HG03460 (cell line): Measurements from ENCODE around the gene ADAMTSL1.

Source experiments
- ATAC-seq: cut with Tn5 transposase; IDR thresholded peaks from one replicate; pipeline ENCODE4 v1.9.1; 2021; ENCODE audit not compliant: unreplicated experiment

The ADAMTSL1 gene

DNA sequence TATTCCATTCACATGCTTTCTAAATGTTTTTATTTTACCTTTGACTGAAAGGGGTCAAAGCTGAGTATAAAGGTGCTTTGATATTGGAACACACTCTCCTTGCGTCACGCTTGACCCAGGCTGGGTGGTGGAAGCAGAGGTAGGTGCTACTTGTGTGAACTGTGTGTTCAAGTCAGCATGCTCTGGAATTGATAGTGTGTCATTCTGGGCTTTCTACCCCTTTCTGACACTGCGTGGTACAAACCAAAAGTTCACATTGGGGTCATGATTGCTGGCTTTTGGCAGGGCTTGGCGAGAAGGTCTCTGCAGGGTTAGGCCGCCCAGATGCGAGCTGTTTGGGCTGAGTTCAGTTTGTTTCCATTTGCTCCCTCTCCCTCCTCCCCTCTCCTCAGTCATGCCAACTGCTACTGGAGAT is 131.8 kb downstream of the ADAMTSL1 start:
- ATAC-seq = no peak

DNA sequence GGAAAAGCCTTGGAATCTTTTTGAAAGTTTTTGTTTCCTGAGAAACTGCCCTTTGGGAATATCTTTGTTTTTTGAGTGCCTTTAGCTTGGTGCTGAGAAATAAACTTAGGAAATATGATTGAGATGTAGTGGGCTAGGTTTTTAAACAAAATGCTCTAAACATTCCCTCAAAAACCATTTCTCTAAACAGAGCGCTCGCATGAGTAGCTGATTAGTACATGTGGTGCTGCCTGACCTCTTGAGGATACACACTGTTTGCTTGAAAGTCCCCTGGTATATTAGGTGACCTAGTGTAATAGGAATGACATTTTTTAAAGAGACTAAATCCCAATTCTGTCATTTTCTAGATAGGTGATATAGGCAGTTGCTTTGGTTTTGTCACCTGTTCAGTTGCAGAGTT is 132.3 kb downstream of the ADAMTSL1 start:
- ATAC-seq = no peak

DNA sequence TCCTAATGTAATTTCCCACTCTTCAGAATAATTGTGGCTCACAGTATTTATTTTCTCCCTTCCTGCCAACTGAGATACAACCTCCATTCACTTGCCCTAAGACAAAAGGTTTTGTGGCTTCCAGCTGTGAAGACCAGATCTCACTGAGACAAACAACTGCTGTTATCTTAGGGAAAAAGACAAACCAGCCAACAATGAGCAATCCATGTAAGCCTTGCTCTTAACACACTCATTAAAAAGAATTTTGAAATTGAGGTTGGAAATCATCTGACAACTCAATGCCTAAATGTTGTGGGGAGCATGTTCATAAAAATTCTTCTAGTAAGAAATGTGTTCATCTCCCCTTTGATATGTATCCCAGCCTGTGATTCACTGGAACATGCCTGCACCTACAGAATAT is 132.9 kb downstream of the ADAMTSL1 start:
- no peak for ATAC-seq

DNA sequence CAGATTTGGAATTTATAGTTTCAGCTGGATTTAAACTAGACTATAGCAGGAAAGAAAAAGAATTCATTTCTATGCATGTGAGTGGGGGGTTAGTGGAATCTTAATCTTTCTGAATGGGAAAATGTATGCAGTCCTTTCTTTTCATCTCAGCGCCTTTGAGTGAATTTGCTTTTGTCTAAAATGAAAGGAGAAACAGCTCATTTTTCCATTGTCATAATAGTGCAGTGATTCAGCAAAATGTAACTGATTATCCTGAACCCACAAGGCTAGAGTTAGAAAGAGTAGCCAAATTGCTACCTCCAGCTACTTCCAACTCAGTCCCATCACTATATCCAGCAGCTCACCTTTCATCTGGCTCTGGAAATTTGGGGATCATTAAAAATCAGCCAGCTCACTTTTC is 134.4 kb downstream of the ADAMTSL1 start:
- no peak for ATAC-seq

DNA sequence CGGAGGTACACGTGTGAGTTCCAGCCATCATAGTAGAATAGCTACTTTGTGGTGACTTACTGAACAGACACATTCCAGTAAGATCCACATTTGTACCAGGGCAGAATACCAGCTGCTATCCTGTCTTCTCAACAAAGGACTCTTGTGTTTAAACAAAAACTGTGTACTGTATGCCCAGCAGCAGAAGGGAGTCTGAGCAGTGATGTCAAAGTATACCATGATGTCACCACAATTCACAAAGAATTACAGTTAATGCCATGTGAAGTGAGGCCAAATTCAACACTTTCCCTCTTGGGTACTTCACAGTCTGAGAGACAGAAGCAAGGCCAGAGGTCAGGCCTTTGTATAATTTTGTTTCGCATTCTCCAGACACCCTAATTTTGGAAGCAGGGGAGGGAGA is 137.0 kb downstream of the ADAMTSL1 start:
- no peak for ATAC-seq

DNA sequence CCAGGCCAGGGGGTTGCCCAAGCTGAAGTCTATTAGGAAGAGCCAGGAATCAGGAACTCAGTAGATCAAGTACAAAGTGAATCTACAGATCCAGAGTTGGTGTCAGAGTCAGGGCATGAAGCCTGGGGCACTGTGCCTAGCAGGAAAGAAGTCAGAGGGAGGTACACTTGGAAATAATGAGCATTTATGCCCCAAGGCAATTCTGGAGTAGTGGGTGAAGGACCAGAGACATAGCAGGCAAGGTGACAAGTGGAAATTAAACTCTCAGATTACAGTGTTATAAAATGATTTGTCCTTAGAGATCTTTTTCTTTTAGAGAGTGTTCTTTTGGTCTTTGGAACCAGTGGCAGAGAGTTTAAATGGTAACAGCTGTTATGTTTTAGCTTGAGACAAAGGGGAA is 138.0 kb downstream of the ADAMTSL1 start:
- no peak for ATAC-seq

DNA sequence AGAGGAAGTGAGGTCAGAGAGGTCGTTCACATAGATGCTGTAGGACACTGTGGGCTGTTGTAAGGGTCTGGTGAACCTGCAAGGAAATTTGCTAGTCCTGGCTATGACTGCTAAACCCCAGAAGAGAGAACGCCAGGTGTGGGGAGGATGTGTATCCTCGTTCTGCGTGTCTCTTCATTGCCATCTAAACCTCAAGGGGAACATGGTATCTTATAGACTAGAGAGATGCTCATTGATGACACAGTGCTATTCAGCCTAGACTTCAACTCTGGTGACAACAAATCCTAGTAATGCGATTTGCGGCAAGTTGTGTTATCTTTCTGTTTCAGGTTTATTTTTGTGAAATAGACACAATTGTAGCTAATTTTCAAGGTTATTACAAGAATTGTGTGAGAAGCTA is 140.2 kb downstream of the ADAMTSL1 start:
- no peak for ATAC-seq

DNA sequence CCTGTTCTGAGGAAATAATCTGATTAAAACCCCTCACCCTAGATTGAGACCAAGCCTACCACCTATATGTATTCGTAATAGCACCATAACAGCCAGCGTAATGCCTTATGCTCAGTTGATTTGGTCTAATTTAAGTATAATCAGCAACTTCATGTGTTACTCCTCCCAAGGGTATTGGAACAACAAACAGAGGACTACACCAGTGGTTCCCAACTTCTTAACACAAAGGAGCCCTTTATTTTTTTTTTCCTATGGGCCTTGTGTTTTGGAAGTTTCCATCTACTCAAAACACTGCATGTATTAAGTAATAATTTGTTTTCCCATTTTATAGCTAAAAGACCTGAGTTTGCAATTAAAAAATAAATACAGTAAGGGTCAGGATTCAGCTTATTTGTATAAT is 140.7 kb downstream of the ADAMTSL1 start:
- no peak for ATAC-seq

DNA sequence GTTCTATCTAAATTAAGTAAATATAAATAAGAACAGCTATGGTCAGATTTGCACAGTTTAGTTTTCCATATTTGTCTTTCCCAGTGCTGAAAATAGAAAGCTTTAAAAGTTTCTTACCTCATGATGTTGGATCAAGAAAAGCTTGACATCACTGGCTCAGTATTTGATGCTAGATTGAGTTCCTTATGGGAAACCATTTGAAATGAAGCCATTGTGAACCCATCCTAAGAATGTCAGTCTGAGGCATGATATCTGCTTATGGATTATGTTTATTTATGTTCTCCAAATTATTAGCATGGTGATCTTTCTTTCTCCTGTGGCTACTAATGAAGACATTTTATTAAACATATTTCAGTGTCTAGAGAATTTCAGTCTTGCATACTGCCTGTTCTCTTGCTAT is 143.0 kb downstream of the ADAMTSL1 start:
- no peak for ATAC-seq

DNA sequence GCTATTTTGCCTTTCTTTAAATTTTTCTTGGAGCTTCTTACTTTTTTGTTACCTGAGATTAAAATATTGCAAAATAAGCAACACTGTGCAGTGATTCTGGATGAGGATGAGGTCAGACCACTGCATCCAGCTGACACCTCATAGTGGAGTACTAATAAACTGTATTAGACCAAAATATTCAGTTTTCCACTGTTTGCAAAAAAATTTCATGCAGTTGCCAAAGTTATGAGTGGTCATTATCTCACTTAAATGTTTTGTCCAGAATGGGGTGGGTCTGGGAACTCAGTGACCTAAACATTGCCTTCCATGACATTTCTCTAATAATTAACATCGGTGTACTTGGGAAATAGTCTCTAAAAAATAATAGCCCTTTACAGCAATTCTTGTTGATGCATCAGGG is 143.8 kb downstream of the ADAMTSL1 start:
- ATAC-seq = no peak

DNA sequence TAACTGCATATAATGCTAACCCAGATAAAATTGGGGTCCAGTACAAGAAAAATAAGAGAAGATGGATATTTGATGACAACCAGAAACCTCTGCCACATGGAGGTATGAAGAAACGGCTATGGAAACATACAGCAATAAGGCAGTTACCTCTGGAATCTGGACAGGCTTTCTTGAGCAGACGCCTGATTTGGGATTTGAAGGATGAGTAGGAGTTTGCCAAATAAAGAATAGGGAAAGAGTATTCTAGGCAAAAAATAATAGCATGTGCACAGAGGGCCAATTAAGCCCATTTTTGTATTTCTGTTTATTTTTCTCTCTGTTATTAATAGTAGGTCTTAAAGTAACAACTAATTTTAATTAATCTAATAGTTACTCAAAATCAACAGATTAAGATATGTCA is 144.9 kb downstream of the ADAMTSL1 start:
- no peak for ATAC-seq

DNA sequence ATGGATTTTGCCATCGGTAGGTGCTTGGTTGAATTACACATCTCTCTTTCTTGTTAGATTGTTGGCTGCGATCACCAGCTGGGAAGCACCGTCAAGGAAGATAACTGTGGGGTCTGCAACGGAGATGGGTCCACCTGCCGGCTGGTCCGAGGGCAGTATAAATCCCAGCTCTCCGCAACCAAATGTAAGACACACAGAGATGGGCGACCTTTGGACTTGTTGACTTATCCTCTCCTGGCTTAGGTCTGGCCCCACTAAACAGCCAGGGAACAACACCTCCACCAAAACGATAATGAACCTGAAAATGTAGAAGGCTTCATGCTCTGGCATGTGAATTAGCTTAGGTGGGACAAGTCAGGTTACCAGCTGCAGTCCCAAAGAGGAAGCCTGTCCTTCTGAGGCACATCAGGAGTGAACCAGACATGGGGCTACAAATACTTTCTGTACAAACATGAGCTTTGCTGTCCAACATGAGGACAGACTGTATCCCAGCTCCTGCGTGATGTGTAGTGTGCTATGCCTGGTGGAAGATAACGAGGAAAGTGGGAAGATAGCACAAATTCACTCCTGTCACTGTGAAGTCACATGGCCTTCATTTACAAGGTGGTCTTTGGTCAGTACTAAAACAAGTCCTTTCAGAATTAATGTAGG is 148.4 kb downstream of the ADAMTSL1 start:
- ATAC-seq = no peak

DNA sequence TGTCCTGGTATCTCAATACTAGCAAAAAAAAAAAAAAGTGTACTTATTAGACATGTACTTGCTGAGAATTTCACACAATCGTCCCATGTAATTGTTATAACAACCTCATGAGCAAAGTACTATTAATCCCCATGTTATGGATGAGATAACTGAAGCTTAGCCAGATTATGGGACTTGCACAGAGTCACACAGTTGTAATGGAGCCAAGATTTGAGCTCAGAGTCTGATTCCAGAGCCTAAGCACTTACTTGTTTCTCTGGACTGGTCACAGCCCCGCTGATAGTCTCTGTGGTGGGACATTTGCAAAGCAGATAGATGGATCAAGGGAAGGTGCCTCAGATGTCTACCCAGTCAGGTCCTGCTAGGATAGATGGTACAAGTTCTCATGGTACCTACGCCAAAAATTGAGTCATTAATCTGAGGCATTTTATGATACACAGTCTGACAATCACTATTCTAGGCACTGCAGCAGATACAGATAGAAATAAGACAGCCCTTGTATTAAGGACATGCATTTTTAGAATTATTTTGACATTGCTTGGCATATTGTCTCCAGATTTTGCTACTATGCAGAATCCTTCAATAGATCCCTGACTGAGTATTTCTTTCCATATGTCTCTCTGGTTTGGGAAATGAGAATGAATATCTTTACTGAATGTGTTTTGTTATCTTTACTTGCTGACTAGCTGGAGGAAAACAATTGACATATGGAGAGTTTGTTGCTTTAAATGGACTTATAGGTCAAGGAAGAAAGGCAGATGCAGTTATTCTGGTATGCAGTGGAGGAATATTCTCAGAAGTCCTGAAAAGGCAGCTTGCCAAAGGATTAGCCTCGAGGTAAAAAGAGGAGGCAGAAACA is 149.5 kb downstream of the ADAMTSL1 start:
- ATAC-seq = no peak

DNA sequence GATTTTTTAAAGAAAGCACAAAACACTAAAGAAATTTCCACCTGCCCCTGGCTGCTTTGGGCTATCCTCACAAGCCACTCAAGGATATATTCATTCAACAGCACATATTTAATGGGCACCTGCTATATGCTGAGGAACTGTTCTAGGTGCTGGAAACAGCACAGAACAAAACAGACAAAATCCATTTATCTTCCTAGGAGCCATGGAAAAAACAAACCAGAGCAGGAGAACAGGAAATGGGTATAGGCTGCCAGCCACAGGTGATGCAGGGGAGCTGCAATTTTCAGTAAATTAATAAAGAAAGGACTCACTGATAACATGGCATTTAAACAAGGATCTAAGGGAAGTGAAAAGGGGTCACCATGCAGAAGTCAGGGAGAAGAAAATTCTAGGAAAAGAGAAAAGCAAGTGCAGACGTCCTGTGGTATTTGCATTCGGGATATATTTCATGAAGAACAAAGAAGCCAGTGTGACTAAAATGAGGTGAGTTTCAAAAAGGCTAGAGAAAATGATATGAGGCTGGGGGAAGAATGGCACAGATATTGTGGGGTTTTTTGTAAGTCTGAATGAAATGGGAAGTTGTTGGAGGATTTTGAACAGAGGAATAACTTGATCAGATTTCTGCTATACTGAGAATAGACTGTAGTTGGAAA is 152.2 kb downstream of the ADAMTSL1 start:
- ATAC-seq = no peak

DNA sequence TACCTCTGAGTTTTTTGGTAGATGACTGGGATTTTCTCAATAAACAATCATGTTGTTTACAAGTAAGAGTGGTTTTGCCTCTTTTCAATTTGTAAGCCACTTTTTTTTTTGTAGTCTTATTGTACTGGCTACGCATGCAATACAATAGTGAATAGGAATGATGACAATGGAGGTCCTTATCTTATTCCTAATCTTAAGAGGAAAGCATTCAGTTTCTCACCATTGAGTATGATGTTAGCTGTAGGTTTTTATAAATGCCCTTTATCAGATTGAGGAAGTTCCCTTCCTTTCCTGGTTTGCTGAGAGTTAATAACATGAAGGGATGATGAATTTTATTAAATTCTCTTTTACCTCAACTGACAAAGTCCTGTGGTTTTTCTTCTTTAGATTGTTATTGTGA is 155.2 kb downstream of the ADAMTSL1 start:
- no peak for ATAC-seq

DNA sequence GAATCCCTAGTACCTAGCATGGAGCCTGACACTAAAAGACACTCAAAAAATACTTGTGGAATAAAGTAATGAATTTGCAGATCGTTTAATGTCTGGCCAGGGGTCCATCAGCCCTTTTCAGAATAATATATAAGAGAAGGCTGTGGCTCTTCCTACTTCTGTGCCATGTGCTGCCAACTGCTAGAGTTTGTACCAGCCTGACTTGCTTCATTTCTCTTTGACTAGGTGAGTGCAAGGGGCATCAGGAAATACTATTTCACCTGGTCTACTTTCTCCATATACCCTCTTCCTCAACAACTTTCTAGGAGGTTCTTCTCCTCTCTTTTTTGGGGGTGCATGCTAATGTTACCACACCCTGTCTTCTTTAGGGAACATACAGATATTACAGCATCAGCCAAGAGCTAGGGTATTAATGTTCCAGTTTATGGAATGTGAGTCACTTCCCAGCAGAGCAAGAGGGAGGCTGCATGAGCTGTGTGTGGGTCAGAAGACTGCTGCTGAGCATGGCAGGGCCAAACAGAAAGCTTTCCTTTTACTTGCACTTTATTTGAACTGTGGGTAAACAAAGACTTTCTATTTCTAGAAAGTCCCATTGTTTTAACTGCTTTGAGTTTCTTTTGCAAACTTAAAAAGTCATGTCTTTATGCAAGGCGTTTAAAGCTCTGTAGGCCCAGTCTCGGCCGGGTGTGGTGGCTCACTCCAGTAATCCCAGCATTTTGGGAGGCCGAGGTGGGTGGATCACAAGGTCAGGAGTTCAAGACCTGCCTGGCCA is 158.9 kb downstream of the ADAMTSL1 start:
- ATAC-seq = no peak

DNA sequence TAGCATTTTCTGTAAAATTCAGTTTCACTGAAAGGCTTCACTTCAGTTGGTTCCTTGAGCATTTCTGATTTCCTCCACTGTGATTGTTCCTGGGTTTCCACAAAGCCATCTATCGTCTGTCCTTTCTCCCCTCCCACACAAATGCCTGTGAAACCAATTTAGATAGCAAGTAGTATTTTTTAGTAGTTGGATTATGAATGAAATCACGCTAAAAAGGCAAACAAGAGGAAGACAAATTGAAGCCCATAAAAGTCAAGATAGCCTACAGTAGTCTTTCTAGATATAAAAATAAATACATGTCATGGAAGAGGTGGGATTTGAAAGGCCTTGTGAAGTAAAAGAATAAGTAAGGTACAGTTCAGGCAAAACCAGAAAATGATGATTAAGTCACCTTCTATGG is 162.8 kb downstream of the ADAMTSL1 start:
- ATAC-seq = no peak

DNA sequence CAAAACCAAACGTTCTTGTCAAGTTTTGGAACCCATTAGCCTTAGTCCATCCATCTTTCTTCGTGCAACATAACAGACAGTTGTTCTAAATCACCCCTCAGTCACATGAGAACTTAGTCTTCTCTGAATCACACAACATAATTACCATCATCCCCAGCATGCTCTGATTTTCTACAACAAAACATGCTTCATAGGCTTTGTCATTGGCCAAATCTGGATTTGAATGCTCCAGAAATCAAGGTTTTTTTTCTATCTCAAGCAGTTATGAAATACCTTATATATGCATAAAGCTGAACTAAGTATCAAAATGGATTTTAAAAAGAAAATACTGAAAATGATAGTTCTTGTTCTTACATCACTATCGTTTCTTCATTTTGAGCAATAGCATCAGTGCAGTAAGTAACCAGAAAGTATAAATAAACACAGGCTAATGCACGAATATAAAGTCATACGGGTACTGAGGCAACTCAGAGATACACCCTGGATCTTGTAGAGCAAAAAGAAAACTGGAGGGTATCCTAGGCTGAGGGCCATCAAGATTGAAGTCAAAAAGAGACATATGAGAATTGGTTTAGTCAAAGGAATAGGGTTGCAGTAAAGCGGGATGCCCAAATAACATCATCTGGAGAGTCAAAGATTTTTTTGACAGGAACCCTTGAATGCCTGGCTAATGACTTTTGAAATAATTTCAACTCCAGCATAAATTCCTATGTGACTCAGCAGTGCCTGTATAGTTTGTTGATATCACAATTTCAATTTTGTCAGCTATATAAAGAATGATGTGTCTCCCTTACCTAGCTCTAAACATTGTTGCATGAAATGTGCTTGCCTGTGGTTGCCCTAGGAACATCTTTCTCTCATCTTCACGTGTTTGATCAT is 164.7 kb downstream of the ADAMTSL1 start:
- no peak for ATAC-seq

DNA sequence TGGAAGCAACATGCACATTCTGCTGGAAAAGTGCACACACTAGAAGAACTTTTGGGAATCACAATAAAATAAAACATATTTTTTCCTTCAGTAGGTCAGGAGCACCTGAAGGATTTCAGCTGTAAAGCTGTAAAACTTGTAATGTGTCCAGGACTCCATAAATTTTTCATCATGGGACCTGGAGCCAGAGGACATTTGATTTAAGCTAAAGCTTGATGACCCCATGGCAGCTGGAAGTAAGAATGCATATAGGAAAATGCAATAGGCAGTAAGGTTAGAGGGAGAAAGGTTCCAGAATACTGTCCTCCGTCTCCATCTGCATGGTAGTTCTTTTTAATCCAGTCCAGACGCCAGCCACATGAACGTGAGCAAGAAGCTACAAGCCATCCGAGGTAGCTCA is 166.0 kb downstream of the ADAMTSL1 start:
- ATAC-seq = no peak
